T-helper 1 cell treated with Interleukin-12 subunit alpha and Interleukin-12 subunit beta and Interleukin-4 antibody, amounts not matched to agents 30 ng/mL and 1 ng/mL, for 36 hours (primary cell): ENCODE measurements around the gene HS1BP3. TPM values are rescaled to one million over a fixed set of nuclear protein-coding genes. Genes with fewer than 3 reads are reported as not detected.

ENCODE experiments used
- intact Hi-C: fragments of 100-400 bp; cut with micrococcal nuclease; formaldehyde crosslinking; loops from one replicate; pipeline ENCODE4 v1.15.1; 2024
- total RNA-seq: library from RNA; stranded (reverse); gene quantifications from 2 replicates; pipeline ENCODE4 v1.2.3, GENCODE V29; 2022

HS1BP3 gene
- total RNA-seq, 1 donor from 2014 or later = 14.1 TPM

DNA sequence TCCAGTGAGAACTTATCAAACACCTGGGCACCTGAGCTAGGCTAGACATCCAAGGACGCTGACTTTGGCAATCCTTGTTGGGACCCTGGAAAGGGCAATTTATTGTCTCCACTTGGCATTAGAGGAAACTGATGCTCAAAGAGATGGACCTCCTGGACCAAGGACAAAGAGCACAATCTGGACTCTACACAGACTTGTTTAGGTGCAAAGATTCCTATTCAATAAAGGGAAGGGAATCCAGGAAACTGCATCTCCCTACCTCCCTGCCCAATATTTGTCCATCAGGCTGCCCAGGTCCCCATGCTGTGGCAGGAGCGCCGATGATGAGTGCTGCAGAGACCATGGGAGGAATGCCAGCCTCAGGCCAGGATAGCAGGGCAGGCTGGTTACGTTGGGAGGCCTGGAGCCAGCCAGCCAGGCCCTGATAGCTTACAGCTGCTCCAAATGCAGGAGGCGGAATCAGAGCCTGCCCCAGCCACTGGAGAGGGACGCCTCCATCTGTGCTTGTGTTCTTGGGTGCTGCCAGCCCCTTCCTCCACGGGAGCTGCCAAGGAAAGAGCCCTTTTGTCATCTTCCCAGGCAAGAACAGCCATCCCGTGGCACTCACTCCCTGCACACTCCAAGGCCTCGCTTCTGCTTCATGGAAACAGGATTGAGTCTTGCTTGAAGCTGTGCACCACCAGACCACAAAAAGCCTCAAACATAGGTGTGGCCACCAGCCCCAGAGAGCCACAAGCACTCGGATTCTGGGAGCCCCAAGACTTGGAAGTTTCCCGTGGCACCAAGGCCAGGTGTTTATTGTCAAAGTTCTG, 60.0 kb downstream of the HS1BP3 start:
- intact Hi-C loops = no loop called here

- intact Hi-C loops = no loop called here
Observed at GRCh38 chr2:20589975-20590703, 60.8 kb downstream of the HS1BP3 start.

DNA sequence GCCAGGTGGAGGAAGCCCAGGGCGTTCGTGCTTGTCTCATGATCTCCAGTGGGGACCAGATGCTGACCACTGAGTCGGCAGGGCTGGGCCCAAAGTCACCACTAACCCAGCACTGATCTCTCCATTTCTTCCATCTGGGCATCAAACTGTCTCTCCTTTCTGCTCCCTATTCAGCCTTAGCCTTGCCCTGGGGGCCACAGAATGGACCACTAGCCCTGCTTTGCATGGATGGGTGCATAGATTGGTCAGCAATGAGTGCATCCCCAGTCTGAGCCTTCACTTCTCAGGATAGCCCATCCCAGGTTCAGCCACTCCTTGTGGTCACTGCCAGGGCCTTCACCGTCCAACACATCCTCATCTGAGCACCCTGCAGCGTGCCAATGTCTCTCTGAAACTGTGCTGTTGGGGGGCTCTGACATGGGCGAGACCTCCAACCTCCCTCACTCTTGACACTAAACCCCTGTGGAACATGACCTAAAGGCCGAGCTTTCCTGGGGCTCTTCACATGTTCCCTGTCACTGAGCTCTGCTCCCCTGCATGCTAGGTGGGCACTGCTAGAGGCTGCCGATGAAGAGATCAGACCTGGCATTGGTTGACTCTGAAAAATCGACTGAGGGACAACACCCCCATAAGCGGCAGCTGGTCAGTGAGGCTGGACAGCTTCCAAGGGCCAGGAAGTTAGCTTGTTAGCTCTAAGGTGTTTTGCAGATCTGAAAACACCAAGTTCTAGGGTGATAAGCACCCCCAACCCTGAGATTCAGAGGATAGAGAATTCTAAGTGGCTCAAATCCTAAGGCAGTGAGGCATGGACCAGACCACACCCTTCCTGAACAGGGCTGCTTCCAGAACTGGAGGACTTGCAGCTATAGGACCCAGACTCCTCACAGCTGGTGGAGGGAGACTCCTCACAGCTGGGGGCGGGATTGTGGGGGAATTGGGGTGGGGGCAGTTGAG, 61.7 kb downstream of the HS1BP3 start:
- intact Hi-C loops = no loop called here

DNA sequence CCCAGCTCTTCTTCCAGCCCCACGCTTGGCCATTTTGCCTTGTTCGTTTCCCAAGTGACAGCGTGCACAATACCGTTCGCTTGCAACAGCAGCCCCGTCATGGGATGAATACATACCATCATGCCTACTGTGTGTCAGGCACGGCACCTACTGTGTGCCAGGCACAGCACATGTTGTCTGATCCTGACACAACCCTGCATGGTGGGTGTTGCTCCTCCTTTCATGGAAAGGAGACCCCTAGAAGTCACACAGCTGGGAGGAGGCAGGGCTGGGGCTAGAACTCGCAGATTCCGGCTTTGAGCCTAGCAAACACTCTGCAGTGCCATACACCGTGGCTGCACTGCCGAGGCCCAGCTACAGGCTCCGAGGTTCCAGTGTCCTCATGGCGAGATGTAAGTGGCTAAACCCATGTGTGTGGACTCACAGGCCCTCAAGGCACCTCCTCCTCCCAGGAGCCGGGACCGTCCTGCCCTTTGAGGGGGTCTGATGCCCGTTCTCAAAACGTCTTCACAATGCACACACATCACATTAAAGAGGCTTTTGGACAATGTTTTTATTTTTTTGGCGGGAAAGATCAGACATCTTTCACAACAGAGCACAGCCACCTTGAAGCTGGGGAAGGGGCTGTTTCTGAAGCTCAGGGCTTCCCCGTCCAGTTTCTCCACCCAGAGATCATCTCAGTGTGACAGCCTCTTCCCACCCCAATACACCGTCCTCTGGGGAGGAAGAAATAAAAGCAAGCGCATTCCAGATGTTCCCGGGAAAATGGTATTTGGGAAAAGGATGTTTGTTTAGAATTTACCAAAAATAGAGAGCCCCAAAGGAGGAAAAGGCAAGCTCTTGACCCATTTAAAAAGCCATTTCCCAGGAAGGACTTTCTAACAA, 64.9 kb downstream of the HS1BP3 start:
- intact Hi-C loops = no loop called here

DNA sequence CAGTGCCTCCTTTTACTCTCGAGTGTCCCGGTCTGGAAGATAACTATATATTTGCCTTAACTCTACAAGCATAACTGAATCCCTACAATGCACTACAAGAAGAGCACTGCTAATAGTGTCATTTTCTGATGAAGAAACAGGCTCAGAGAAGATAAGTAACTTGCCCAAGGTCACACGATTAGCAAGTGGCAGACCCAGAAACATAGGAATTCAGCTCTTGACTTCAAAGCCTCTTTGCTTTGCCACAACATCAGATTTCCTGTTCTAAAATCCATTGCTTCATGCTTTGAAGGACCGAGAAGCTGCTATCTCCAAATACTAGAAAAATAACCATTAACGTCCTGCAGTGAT, 65.6 kb downstream of the HS1BP3 start:
- intact Hi-C loops = no loop called here

DNA sequence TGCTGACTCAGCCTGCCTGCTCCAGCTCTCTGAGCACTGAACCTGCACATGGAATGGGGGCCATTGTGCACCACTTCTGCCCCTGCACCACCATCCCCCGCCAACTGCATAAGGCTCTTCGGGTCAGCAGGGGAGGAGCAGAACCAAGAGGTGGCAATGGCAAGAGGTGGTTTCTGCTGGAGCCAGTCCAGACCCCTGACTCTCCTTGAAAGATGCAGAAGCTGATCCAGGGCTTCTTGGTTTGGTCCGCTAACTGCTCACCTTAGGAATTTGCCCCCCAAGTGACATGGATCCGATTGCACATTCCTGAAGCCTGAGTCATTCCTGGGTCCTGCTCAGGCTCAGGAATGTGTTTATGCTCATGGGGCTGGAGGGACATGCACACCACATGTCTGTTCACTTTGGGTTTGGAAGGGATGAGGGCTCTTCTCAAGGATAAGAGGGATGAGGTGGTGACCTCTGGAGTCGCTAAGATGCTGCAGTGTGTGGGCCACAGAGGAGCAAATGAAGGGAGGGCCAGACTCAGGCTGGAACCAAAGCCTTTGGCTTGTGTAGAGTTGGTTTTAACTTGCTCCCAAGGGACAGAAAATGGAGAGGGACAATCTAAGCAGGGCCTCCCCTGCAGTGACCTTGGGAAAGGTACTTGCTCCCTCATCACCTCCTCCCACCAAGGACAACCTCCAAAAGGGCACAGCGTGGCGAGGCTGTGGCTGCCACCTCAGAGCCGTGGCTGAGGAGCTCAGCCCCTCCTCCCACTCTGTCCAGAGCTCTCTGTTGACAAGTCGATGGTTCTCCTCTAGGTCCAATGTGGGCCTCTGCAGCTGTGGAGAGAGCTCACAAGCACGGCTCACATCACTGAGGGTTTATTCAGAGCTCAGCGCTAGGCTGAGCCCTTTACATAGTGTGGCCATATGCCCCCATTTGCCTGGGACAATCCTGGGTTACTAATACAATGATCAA, 66.2 kb downstream of the HS1BP3 start:
- intact Hi-C loops = no loop called here

GRCh38 chr2:20584045-20584398, 66.9 kb downstream of the HS1BP3 start:
- intact Hi-C loops = no loop called here

DNA sequence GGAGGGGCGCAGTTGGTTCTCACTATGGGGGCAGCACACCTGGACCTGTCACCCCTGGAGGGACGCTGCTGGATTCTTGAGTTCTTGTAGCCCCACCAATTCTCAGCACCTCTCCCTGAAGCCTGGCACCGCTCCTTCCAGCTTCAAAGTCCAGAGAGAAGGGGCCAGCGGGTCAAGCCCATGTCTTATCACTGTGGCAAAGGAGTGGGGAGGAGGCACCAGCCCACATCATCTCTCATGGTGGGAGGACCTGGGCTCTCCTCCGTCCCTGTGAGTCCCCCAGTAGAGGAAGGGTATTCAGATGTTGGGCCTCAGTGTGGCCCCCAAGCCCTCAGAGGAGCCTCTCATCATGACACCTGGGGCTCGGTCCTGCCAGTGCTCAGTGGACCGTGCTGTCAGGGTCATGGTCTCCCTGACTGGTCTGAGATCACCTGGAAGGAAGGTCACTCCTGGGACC, 67.4 kb downstream of the HS1BP3 start:
- intact Hi-C loops = no loop called here

- intact Hi-C loops = no loop called here
Observed at GRCh38 chr2:20582600-20583221, 68.2 kb downstream of the HS1BP3 start.

- intact Hi-C loops = no loop called here
Observed at GRCh38 chr2:20580690-20581437, 70.0 kb downstream of the HS1BP3 start.

DNA sequence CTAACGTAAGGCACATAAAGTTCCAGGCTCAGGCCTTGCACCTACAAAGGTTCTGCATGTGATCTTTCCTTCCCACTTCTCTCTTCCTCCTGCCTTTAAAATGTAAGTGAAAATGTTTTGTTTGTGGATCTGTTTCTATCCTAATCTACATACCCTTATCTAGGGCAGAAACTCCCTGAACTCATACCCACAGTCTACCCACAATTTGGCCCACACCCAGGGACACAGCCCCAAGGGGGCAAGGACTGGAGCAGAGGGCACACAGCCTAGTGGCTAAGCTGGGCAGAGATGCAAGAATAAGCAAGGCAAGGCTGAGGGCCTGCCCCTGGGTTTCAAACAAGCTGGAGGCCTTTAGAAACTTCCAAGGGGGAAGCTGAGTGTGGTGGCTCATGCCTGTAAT, 71.0 kb downstream of the HS1BP3 start:
- intact Hi-C loops = no loop called here

DNA sequence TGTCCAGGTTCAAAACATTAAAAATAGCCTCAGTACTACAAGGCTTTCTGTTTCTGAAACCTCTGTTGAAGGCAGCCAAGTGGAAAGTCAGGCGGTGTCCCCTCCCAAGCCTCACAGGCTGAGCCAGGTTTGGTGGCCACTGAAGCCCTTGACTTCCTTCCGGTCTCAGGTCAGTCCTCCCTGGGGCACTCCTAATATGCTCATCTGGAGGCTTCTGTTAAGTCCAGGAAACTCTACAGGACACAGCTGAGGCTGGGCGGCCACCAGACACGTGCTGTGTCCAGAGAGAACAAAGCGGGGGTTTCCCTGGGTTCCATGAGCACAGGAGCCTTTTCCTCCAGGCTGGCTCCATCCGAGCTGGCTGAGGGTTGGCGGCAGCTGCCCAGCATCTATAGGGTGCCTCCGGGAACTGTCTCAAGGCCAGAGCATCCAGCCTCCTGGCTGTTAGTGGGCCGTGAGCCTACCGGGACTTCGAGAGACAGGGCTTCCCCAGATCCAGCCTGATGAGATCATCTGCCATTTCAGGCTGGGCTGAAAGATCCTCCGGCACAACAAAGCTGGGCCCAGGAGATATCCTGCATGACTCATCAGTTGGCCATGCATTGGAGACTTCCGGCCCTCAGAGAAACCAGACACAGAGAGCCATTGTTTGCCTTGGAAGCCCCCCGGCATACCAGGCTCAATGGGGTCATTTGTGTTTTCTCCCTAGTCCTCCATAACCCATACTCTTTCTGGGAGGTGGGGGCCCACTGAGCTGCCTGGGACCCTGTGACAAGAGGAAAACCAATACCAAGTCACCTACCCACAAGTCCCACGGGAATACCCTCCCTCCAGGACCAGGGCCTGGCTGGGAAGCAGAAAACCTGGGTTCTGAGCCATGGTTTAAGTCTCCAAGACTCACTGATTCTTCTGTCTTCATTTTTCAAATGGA, 71.7 kb downstream of the HS1BP3 start:
- intact Hi-C loops = no loop called here

DNA sequence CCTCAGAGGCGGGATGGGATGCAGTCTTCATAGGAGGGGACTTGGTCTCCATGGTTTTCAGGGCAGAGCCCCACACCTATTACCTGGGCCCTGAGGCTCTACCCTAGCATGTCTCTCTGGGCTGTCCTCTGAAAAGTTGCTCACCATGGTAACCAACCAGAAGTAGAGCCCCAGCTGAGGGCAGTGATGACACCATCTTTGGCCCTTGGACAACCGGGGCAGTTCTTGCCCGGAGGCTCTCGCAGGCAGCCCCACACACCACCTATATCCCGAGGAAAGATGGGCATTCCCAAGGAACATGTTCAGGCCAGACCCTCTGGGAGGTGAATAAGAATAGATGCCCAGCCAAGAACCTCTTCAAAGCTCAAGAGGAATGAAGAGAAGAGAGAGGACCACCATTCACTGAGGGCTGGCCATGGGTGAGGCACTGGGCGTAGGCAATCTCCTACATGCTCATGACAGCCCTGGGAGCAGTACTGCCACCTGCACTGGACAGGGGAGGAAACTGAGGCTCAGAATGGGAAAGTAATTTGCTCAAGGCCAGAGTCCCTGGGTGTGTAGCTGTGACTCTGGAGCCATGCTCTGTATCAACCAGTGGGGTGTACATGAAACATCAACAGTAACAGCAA, 72.5 kb downstream of the HS1BP3 start:
- intact Hi-C loops = no loop called here

DNA sequence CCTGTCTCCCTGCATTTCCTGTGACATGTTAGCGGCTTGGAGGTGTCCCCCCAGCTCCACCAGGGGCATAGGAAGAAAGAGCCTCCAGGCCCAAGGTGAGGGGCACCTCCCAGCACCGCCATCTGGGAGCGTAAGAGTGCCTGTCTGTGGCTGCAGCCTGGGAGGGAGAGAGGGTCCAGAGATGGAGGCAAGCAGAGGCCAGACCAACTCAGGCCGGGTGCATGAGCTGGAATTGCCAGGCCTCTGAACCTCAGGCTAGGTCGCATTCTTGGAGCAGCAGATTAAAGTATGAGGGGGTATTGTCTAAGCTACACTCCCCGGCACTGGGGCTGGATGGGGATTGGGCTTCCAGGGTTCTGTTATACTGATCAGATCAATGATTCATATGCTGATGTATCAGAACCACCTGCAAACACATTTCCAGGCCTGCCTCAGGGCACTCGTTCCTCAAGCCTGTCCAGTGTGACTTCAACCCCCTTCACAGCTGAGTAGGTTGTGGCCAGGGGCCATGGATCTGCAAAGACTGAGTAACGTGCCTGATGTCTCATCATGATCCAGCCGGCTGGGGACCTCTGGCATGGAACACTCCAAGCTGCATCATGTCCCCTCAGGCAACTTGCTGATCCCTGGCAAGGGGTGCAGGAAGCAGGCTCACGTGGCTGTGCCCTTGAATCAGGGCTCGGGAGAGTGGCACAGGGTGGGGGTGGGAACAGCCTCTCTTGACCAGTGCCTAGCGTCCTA, 73.2 kb downstream of the HS1BP3 start:
- intact Hi-C loops = loop anchor here (2.0 kb wide), 2 partner anchors 65 to 677 kb away; partner anchors contain the start of gene TTC32

DNA sequence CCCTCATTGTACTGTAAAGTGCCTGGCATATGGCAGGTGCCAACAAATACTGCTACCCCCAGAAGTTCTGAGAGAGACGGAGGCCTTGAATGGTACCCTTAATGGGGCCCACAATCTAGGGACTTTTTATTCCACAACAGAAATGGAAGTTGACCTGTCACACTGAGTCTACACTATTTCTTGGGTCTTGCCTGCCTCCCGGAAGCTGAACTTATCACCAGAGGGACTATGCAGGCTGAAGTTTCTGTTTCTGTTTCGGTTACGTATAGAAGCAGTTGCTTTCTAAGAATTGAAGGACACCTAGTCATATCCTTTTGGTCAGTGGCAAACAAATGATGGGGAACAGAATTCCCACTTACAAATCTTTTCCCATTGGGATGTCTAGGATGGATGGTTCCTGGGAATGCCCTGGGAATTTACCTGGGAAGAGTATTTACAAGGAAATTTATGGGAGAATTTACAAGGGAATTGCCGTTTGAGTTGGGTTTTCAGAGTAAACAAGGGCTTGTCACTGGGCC, 74.2 kb downstream of the HS1BP3 start:
- intact Hi-C loops = loop anchor here (1.0 to 2.0 kb wide), 8 partner anchors 66 to 676 kb away; partner anchors contain the start of genes HS1BP3, PUM2, RHOB and TTC32
